ENCODE measurements around the gene WDR46. TPM values are rescaled to one million over a fixed set of nuclear protein-coding genes. Genes with fewer than 3 reads are reported as not detected.

The WDR46 gene
- total and polyA plus RNA-seq, 2 of the 13 experiments (the other 11 are each of a cell fraction or from before 2014, with no cell fraction given), result 47.4 to 105 TPM

DNA sequence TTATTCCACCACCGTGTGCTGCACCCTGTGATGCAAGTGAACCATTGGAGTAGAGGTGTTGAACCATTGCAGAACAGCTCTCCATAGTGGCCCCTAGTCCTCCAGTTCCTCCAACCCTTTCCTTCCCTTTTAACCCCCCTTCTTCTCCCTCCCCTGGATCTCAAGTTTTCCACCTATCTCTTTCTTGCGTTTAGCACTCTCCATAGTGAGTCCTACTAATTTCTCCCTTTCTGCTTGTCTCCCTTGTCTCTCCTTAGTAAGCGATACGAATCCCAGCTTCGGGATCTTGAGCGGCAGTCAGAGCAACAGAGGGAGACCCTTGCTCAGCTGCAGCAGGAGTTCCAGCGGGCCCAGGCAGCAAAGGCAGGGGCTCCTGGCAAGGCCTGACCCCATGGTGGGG lies 1.4 kb upstream of the WDR46 start:
- Histone ChIP-seq H3K4me1 (ENCODE audit: insufficient read depth, low read length) (peaks cover 22% of the 10 kb centered on the region), H2AFZ (ENCODE audit: low read length) (no peak overlapping the region), H4K20me1 (ENCODE audit: insufficient read depth, low read length) (no peaks in the 10 kb centered on the region), H3K9ac (ENCODE audit: insufficient read depth, low read depth, low read length) (peak overlapping the region; percentile 92), H3K36me3 (replicated peaks in 1 of 2; ENCODE audit: control insufficient read depth in 1 of 2, insufficient read depth in 2 of 2, low read length in 2 of 2) (peaks cover 14 to 42% of the 10 kb centered on the region in 2 experiments), H3K4me3 (replicated peaks in 1 of 3; ENCODE audit: insufficient read depth in 1 of 3, low read depth in 2 of 3, low read length in 3 of 3) (peak overlapping the region; percentile 73 to 96 (median 94)), H3K79me2 (ENCODE audit: insufficient read depth, low read length) (peaks cover 27% of the 10 kb centered on the region), H3K9me3 (ENCODE audit: low read length) (no peaks in the 10 kb centered on the region), H3K4me2 (ENCODE audit: low read depth, low read length) (peak overlapping the region; percentile 99), H3K27ac (ENCODE audit: extremely low read length, insufficient read depth, low read length) (peak overlapping the region; percentile 56), H3K27me3 (ENCODE audit: control insufficient read depth in 1 of 2, insufficient read depth in 2 of 2, low read length in 2 of 2) (no peaks in the 10 kb centered on the region; a peak in 1 of 5 replicates)
- no TSS peak for BruUV-seq (replicated peaks)
- no peak for TF ChIP-seq FOSL2 (CRISPR knock-in tag; IDR thresholded peaks at IDR 0.05)
- TF ChIP-seq MAFF (IDR thresholded peaks at IDR 0.05; ENCODE audit: low read depth, low read length), result no peak
- no peak for TF ChIP-seq NFKB2 (CRISPR knock-in tag; IDR thresholded peaks at IDR 0.05; ENCODE audit: borderline replicate concordance)
- no peak for TF ChIP-seq HIVEP1 (CRISPR knock-in tag; IDR thresholded peaks at IDR 0.05)
- no peak for TF ChIP-seq MTA1 (CRISPR knock-in tag; IDR thresholded peaks at IDR 0.05; ENCODE audit: borderline replicate concordance)
- no peak for TF ChIP-seq ZNF558 (CRISPR knock-in tag; IDR thresholded peaks at IDR 0.05; ENCODE audit: borderline replicate concordance)
- no peak for TF ChIP-seq KLF9 (CRISPR knock-in tag; IDR thresholded peaks at IDR 0.05; ENCODE audit: low read depth)
- no peak for TF ChIP-seq MED13 (CRISPR knock-in tag; IDR thresholded peaks at IDR 0.05)
- TF ChIP-seq ZNF282 (IDR thresholded peaks at IDR 0.05; ENCODE audit: partially characterized antibody), result no peak
- TF ChIP-seq ZNF550 (CRISPR knock-in tag; IDR thresholded peaks at IDR 0.05; ENCODE audit: borderline replicate concordance), result no peak
- no peak for TF ChIP-seq ZNF589 (CRISPR knock-in tag; conservative IDR thresholded peaks at IDR 0.05)
- TF ChIP-seq HDAC2 (CRISPR knock-in tag; IDR thresholded peaks at IDR 0.05), result no peak
- TF ChIP-seq ZNF180 (CRISPR knock-in tag; IDR thresholded peaks at IDR 0.05; ENCODE audit: borderline replicate concordance, low read depth), result no peak
- TF ChIP-seq FOXM1 (CRISPR knock-in tag; IDR thresholded peaks at IDR 0.05), result no peak
- no peak for TF ChIP-seq GLI4 (CRISPR knock-in tag; IDR thresholded peaks at IDR 0.05; ENCODE audit: borderline replicate concordance)
- no peak for TF ChIP-seq SMAD3 (CRISPR knock-in tag; IDR thresholded peaks at IDR 0.05)
- ChIA-PET POLR2A (interaction anchor here (0.7 to 3.4 kb wide), 5 partner anchors 9 to 42 kb away, joined by 3 to 34 read pairs (median 14); partner anchors contain the start of genes B3GALT4, RGL2, RPS18 and VPS52), CTCF (ENCODE audit: low intra/inter-chr PET ratio, low total read pairs) (interaction anchor here (1.4 kb wide), 1 partner anchor 9 kb away, joined by 3 read pairs; no protein-coding TSS in a partner anchor)
- WGBS (ENCODE audit: low lambda C conversion rate), result 80% methylated on average over 7 of the region's 7 CpGs
- ATAC-seq, result no peak
- intact Hi-C loops (cut with micrococcal nuclease; ENCODE audit: unreplicated experiment), result no loop called here
- no peak for FAIRE-seq
- no peak for DNase-seq (ENCODE audit: low spot score)
- in situ Hi-C loops (cut with HindIII; ENCODE audit: extremely low pct_ligation_motif_present, low pct_unique_long_range_greater_than_20kb), result loop anchor here (25.0 kb wide), 1 partner anchor 122 kb away; the partner anchor contains the start of genes CUTA, PHF1 and SYNGAP1
